ENCODE data around the gene FKBP4.

DNA sequence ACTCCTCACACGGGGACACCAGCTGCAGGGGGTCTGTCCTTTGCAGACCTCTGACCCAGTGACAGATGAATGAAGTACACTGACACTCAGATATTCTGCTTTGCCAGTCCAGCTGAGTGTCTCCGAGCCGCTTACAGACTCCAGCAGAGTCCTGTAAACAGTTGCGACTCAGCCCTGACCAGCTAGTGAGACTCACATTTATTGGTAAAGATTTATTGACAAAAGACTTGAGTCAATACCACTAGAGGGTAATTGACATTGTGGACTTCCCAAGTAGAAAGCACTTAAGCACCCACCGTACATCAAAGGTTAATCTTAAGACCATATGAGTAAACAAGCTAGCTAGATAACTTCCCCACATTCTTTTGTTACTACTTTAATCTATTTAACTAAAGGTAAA, 9.8 kb upstream of the FKBP4 start:
- TF ChIP-seq, protein P1, sequence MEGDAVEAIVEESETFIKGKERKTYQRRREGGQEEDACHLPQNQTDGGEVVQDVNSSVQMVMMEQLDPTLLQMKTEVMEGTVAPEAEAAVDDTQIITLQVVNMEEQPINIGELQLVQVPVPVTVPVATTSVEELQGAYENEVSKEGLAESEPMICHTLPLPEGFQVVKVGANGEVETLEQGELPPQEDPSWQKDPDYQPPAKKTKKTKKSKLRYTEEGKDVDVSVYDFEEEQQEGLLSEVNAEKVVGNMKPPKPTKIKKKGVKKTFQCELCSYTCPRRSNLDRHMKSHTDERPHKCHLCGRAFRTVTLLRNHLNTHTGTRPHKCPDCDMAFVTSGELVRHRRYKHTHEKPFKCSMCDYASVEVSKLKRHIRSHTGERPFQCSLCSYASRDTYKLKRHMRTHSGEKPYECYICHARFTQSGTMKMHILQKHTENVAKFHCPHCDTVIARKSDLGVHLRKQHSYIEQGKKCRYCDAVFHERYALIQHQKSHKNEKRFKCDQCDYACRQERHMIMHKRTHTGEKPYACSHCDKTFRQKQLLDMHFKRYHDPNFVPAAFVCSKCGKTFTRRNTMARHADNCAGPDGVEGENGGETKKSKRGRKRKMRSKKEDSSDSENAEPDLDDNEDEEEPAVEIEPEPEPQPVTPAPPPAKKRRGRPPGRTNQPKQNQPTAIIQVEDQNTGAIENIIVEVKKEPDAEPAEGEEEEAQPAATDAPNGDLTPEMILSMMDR (IDR thresholded peaks at IDR 0.05), result no peak
- TF ChIP-seq EZH2 (IDR thresholded peaks at IDR 0.05) (no peak), EZH2phosphoT487 (IDR thresholded peaks at IDR 0.05) (no peak)
